ENCODE results near the gene MED12.
"Not testable (repeated sequence)": the region's sequence is repeated elsewhere in the genome, so short reads cannot be mapped to it uniquely, and the experiment has no call there.

MED12 gene

GRCh38 chrX:71174795-71175194, 56.4 kb downstream of the MED12 start:
- Histone ChIP-seq H3K4me3 (no peak overlapping the region), H3K9ac (ENCODE audit: insufficient read length) (no peak overlapping the region), H3K9me3 (ENCODE audit: low read depth, low read length) (no peaks in the 10 kb centered on the region), H3K36me3 (ENCODE audit: insufficient read depth, low read length) (no peaks in the 10 kb centered on the region), H3K27ac (no peak overlapping the region)
- no peak for DNase-seq (ENCODE audit: low read depth, low spot score)
- TF ChIP-seq POLR2AphosphoS5 (IDR thresholded peaks at IDR 0.05; ENCODE audit: borderline replicate concordance, low read depth, low read length): no peak
- TF ChIP-seq EZH2 (IDR thresholded peaks at IDR 0.05): no peak
- TF ChIP-seq FOXP2 (optimal IDR thresholded peaks at IDR 0.05; ENCODE audit: control extremely low read depth, extremely low read length, insufficient read depth): no peak

DNA sequence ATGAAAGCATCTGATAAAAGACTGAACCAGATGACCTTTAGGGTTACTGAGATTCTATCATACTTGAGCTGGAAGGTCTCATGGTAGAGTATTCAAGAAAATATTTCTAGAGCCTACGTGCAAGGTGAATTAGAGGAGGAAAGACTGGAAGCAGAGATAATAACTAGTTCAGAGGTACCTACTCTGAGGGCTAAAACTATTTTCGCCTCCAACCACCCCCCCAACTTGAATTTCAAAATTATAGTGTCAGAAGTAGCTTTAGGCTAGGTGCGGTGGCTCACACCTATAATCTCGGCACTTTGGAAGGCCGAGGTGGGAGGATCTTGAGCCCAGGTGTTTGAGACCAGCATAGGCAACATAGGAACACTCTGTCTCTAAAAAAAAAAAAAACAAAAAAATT, 57.1 kb downstream of the MED12 start:
- Histone ChIP-seq H3K27ac (no peak overlapping the region), H3K9ac (ENCODE audit: insufficient read length) (no peak overlapping the region), H3K9me3 (ENCODE audit: low read depth, low read length) (no peaks in the 10 kb centered on the region), H3K4me3 (no peak overlapping the region), H3K36me3 (ENCODE audit: insufficient read depth, low read length) (no peaks in the 10 kb centered on the region)
- TF ChIP-seq FOXP2 (optimal IDR thresholded peaks at IDR 0.05; ENCODE audit: control extremely low read depth, extremely low read length, insufficient read depth) (no peak), EZH2 (IDR thresholded peaks at IDR 0.05) (no peak), POLR2AphosphoS5 (IDR thresholded peaks at IDR 0.05; ENCODE audit: borderline replicate concordance, low read depth, low read length) (no peak)
- no peak for DNase-seq (ENCODE audit: low read depth, low spot score)

GRCh38 chrX:71177327-71177726, 58.9 kb downstream of the MED12 start:
- TF ChIP-seq FOXP2 (optimal IDR thresholded peaks at IDR 0.05; ENCODE audit: control extremely low read depth, extremely low read length, insufficient read depth): no peak
- TF ChIP-seq POLR2AphosphoS5 (IDR thresholded peaks at IDR 0.05; ENCODE audit: borderline replicate concordance, low read depth, low read length): no peak
- TF ChIP-seq EZH2 (IDR thresholded peaks at IDR 0.05): no peak
- Histone ChIP-seq H3K36me3 (ENCODE audit: insufficient read depth, low read length) (no peaks in the 10 kb centered on the region), H3K27ac (no peak overlapping the region), H3K9ac (ENCODE audit: insufficient read length) (no peak overlapping the region), H3K9me3 (ENCODE audit: low read depth, low read length) (no peaks in the 10 kb centered on the region), H3K4me3 (no peak overlapping the region)
- DNase-seq (ENCODE audit: low read depth, low spot score): no peak

- Histone ChIP-seq H3K9ac (ENCODE audit: insufficient read length) (no peak overlapping the region), H3K27ac (no peak overlapping the region), H3K9me3 (ENCODE audit: low read depth, low read length) (no peaks in the 10 kb centered on the region), H3K36me3 (ENCODE audit: insufficient read depth, low read length) (no peaks in the 10 kb centered on the region), H3K4me3 (no peak overlapping the region)
- no peak for TF ChIP-seq FOXP2 (optimal IDR thresholded peaks at IDR 0.05; ENCODE audit: control extremely low read depth, extremely low read length, insufficient read depth)
- no peak for TF ChIP-seq POLR2AphosphoS5 (IDR thresholded peaks at IDR 0.05; ENCODE audit: borderline replicate concordance, low read depth, low read length)
- TF ChIP-seq EZH2 (IDR thresholded peaks at IDR 0.05): no peak
- peak; percentile 40 for DNase-seq (ENCODE audit: low read depth, low spot score)
Measured at GRCh38 chrX:71178908-71179307, 60.5 kb downstream of the MED12 start.

DNA sequence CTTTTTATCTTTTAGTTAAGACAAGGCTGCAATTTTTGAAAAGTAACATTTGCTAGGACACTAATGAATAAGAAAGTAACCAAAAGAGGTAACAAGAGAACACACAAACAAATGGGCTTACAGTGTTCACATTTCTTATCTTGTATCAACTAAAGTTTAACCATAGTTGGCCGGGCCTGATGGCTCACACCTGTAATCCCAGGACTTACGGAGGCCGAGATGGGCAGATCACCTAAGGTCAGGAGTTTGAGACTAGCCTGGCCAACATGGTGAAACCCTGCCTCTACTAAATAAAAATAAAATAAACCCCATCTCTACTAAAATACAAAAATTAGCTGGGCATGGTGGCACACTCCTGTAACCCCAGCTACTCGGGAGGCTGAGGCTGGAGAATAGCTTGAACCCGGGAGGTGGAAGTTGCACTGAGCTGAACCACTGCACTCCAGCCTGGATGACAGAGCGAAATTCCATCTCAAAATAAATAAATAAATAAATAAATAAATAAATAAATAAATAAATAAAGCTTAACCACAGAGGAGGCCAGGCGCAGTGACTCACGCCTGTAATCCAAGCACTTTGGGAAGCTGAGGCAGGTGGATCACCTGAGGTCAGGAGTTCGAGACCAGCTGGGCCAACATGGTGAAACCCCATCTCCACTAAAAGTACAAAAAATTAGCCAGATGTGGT, 62.3 kb downstream of the MED12 start:
- H3K27ac ChIP-seq: peak overlapping the region; percentile 62; the same call in 1 of the 2 replicates
- H3K4me3 ChIP-seq; H3K9me3 ChIP-seq (ENCODE audit: low read depth, low read length); H3K9ac ChIP-seq (ENCODE audit: insufficient read length); DNase-seq (ENCODE audit: low read depth, low spot score); H3K36me3 ChIP-seq (ENCODE audit: insufficient read depth, low read length): not testable (repeated sequence)

- Histone ChIP-seq H3K9ac (ENCODE audit: insufficient read length) (peak overlapping the region; percentile 75), H3K27ac (peak overlapping the region; percentile 92), H3K4me3 (peak overlapping the region; percentile 60), H3K9me3 (ENCODE audit: low read depth, low read length) (no peaks in the 10 kb centered on the region), H3K36me3 (ENCODE audit: insufficient read depth, low read length) (no peaks in the 10 kb centered on the region)
- TF ChIP-seq EZH2 (IDR thresholded peaks at IDR 0.05) (no peak), FOXP2 (optimal IDR thresholded peaks at IDR 0.05; ENCODE audit: control extremely low read depth, extremely low read length, insufficient read depth) (no peak), POLR2AphosphoS5 (IDR thresholded peaks at IDR 0.05; ENCODE audit: borderline replicate concordance, low read depth, low read length) (no peak)
- DNase-seq (ENCODE audit: low read depth, low spot score): no peak
Measured at GRCh38 chrX:71181558-71181909, 63.1 kb downstream of the MED12 start.

- H3K27ac ChIP-seq: peak overlapping the region; percentile 96
- no peaks in the 10 kb centered on the region for H3K36me3 ChIP-seq (ENCODE audit: insufficient read depth, low read length)
- peak overlapping the region; percentile 60 for H3K4me3 ChIP-seq
- no peaks in the 10 kb centered on the region for H3K9me3 ChIP-seq (ENCODE audit: low read depth, low read length)
- DNase-seq (ENCODE audit: low read depth, low spot score): peak; percentile 79
- TF ChIP-seq FOXP2 (optimal IDR thresholded peaks at IDR 0.05; ENCODE audit: control extremely low read depth, extremely low read length, insufficient read depth): no peak
- TF ChIP-seq POLR2AphosphoS5 (IDR thresholded peaks at IDR 0.05; ENCODE audit: borderline replicate concordance, low read depth, low read length): peak; percentile 50; the same call in 1 of the 2 replicates
- peak overlapping the region; percentile 75 for H3K9ac ChIP-seq (ENCODE audit: insufficient read length)
Measured at GRCh38 chrX:71181910-71182799, 63.8 kb downstream of the MED12 start.

GRCh38 chrX:71182871-71183270, 64.5 kb downstream of the MED12 start:
- TF ChIP-seq EZH2 (IDR thresholded peaks at IDR 0.05) (no peak), POLR2AphosphoS5 (IDR thresholded peaks at IDR 0.05; ENCODE audit: borderline replicate concordance, low read depth, low read length) (no peak), FOXP2 (optimal IDR thresholded peaks at IDR 0.05; ENCODE audit: control extremely low read depth, extremely low read length, insufficient read depth) (no peak)
- peak overlapping the region; percentile 96 for H3K27ac ChIP-seq
- H3K36me3 ChIP-seq (ENCODE audit: insufficient read depth, low read length): no peaks in the 10 kb centered on the region
- H3K9ac ChIP-seq (ENCODE audit: insufficient read length): peak overlapping the region; percentile 58
- peak overlapping the region; percentile 47 for H3K4me3 ChIP-seq
- H3K9me3 ChIP-seq (ENCODE audit: low read depth, low read length): no peaks in the 10 kb centered on the region
- no peak for DNase-seq (ENCODE audit: low read depth, low spot score)
